Natural killer cell treated with Interleukin-12 subunit alpha and Interleukin-12 subunit beta and Interleukin-15 and Interleukin-18, amount 100 ng/mL, for 72 hours (primary cell): ENCODE results near the gene IL10RB. TPM values are rescaled to one million over a fixed set of nuclear protein-coding genes. Genes with fewer than 3 reads are reported as not detected.
"Not testable (repeated sequence)": the region's sequence is repeated elsewhere in the genome, so short reads cannot be mapped to it uniquely, and the experiment has no call there.

Experiments
- ATAC-seq, 2 donors: fragments of 150-1000 bp; cut with Tn5 transposase in 1 of 2; sonication (Bioruptor Pico), chemical (Tn5 transposase) in 1 of 2; 2 replicates each; pipeline ENCODE4 v1.10.0; 2021
- DNase-seq: peaks from one replicate; pipeline ENCODE4 v3.0.0; 2022; ENCODE audit warnings: low spot score
- H3K27ac Mint-ChIP-seq, 2 donors: 1 replicate in 1 of 2; 2 replicates in 1 of 2; pipeline ENCODE4 v1.8.0; 2022; ENCODE audit warnings: mixed read lengths in 2 of 2, mild to moderate bottlenecking in 1 of 2, moderate library complexity in 1 of 2
- H3K27me3 Mint-ChIP-seq, 2 donors: 1 replicate in 1 of 2; 2 replicates in 1 of 2; pipeline ENCODE4 v1.8.0; 2022; ENCODE audit warnings: mixed read lengths in 2 of 2
- H3K36me3 Mint-ChIP-seq: one replicate; pipeline ENCODE4 v1.8.0; 2022; ENCODE audit warnings: mixed read lengths
- H3K4me1 Mint-ChIP-seq, 2 donors: 1 replicate in 1 of 2; 2 replicates in 1 of 2; pipeline ENCODE4 v1.8.0; 2022; ENCODE audit warnings: low read depth in 2 of 2, mixed read lengths in 2 of 2, mild to moderate bottlenecking in 1 of 2
- H3K4me3 Mint-ChIP-seq: one replicate; pipeline ENCODE4 v1.8.0; 2022; ENCODE audit warnings: mixed read lengths
- H3K9me3 Mint-ChIP-seq: 2 replicates; pipeline ENCODE4 v1.8.0; 2022; ENCODE audit warnings: mixed read lengths
- total RNA-seq, 2 donors: library from RNA; stranded (reverse); gene quantifications; one replicate each; pipeline ENCODE4 v1.2.3, GENCODE V29; 2022

IL10RB gene
- total RNA-seq, 2 donors from 2014 or later, result 19.9 to 22.2 TPM

DNA sequence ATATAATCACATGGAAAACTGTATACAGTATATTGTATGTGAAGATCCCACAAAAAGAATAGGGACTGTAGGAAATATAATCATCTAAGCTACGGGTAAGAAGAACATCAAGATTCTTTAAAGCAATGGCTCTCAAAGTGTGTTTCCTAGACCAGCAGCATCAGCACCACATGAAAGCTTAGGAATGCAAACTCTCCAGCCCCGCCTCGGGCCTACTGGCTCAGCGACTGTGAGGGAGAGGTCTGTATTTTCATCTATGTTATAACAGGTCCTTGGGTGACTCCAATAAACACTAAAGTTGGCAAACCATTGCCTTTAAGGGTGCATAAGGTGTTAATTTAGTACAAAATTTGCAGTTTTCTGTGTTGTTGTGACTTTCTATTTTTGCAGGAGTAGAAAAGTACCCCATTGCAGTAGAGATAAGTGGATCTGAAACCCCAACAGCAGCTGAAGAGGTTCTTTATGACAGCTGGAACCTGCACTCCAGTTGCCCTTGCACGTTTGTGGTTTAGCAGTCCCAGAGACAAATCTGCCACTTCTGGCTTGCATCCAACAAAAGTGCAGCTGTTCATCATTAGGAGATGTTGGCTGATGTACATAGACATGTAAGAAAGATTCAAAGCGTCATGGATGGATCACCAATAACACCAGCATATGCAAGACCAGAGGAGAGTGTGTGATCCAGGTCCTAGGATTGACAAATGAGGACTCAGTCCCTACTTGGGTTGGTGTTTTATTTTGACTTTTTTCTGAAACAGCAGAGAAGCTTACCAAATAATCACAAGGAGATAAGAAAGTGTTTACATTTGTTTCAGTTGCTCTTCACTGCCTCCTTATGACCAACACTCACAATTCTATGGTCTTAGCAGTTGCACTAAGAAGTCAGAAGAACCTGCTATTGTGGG, 42.7 kb downstream of the IL10RB start:
- Mint-ChIP-seq H3K27ac (no peak overlapping the region), H3K36me3 (no peaks in the 10 kb centered on the region), H3K4me1 (peaks cover 0 to 4% of the 10 kb centered on the region in 2 donors), H3K9me3 (no peaks in the 10 kb centered on the region), H3K27me3 (peaks cover 0 to 5% of the 10 kb centered on the region in 2 donors), H3K4me3 (no peak overlapping the region)
- DNase-seq, result no peak
- no peak for ATAC-seq

DNA sequence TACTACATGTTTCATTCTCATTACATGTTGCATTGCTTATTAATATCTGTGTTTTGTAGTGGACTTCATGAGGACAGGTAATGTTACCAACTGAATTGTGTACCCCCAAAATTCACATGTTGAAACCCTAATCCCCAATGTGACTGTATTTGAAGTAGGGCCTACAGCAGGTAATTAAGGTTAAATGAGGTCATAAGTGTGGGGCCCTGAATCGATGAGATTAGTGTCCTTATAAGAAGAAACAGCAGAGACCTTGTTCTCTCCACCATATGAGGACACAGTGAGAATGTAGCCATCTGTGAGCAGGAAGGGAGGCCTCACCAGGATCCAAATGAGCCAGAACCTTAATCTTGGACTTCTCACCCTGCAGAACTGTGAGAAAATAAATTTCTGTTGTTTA, 43.6 kb downstream of the IL10RB start:
- peaks cover 0 to 4% of the 10 kb centered on the region in 2 donors for H3K4me1 Mint-ChIP-seq
- no peak for DNase-seq
- H3K27ac Mint-ChIP-seq, result no peak overlapping the region
- H3K4me3 Mint-ChIP-seq, result no peak overlapping the region
- no peaks in the 10 kb centered on the region for H3K36me3 Mint-ChIP-seq
- no peaks in the 10 kb centered on the region for H3K9me3 Mint-ChIP-seq
- H3K27me3 Mint-ChIP-seq, result peaks cover 6 to 10% of the 10 kb centered on the region in 2 donors
- ATAC-seq, result no peak

DNA sequence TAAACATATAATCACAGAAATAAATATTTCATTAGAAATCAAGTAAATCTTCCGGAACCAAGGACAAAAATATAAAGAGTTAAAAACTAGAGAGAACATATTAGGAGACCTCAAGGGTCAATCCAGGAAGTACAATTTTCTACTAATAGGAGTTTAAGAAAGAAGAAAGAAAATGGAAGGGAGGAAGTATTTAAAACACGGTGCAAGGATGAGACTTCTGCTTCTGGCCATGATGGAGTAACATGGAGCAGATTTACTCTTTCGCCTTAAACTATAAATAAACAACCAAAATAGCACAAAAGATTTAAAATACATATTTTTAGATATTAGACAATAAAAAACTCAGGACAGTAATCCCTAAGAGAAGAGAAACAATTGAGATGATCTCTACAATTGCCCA, 46.0 kb downstream of the IL10RB start:
- H3K4me1 Mint-ChIP-seq, result peaks cover 0 to 4% of the 10 kb centered on the region in 2 donors
- peaks cover 11 to 16% of the 10 kb centered on the region in 2 donors for H3K27me3 Mint-ChIP-seq
- DNase-seq, result no peak
- H3K27ac Mint-ChIP-seq, result no peak overlapping the region
- no peak overlapping the region for H3K4me3 Mint-ChIP-seq
- no peaks in the 10 kb centered on the region for H3K9me3 Mint-ChIP-seq
- H3K36me3 Mint-ChIP-seq, result no peaks in the 10 kb centered on the region
- ATAC-seq, result no peak

DNA sequence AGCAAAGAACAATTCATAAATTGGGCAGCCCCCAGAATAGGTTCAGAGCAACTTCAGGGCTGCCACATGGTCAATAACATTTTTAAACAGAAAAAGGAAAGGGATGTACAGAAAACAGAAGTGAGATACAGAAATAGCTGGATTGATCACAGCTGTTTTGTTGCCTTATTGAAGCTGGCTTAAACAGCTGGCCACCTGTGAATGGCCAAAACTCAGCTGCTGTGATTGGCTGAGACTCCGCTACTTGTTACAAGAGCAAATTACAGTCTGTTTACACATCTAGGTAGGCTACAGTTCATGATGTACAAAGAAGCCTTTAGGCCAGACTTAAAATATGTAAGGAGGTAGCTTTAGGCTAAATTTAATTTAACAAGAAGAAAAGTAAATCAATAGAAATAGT, 47.0 kb downstream of the IL10RB start:
- H3K27ac Mint-ChIP-seq, result no peak overlapping the region
- H3K4me1 Mint-ChIP-seq, result peaks cover 0 to 4% of the 10 kb centered on the region in 2 donors
- no peaks in the 10 kb centered on the region for H3K9me3 Mint-ChIP-seq
- DNase-seq (no peak), ATAC-seq (no peak)
- peaks cover 11 to 15% of the 10 kb centered on the region in 2 donors for H3K27me3 Mint-ChIP-seq
- H3K36me3 Mint-ChIP-seq, result no peaks in the 10 kb centered on the region
- no peak overlapping the region for H3K4me3 Mint-ChIP-seq

DNA sequence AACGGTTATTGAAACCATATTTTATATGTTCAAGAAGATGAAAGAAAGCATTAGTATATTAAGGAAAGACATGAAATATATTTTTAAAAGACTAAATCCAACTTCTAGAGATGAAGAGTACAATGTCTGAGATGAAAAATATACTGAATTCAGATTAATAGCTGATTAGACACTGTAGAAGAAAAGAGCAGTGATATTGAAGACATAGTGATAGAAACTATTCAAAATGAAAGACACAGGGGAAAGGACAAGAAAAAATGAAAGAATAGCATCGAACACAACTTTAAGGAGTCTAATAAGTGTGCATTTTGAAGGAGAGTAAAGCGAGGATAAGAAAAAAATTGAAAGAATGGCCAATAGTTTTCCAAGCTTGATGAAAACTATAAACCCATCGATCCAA, 47.4 kb downstream of the IL10RB start:
- ATAC-seq, result no peak

DNA sequence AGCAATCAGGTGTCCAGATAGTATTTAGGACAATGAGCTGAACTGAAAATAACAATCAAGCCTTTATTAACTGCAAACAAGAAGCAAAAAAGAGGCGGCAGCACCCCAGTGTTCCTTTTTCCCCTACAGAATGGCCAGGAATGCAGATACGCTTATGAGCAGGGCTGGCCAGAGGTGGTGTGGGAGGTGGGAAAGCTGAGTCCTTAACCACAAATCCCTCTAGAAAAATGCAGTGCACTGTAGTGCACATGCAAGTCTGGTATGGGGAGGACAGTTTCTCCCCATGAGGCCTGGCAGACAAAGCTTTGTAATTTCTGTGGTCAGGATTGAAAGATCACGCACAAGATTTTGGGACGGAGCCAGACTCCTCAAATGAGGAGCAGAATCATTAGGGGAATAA, 47.9 kb downstream of the IL10RB start:
- Mint-ChIP-seq H3K36me3 (no peaks in the 10 kb centered on the region), H3K9me3 (no peaks in the 10 kb centered on the region), H3K27me3 (peaks cover 11 to 18% of the 10 kb centered on the region in 2 donors), H3K4me1 (no peaks in the 10 kb centered on the region), H3K27ac (no peak overlapping the region), H3K4me3 (no peak overlapping the region)
- ATAC-seq, result no peak
- no peak for DNase-seq

More for the DNA sequence above, 47.4 kb downstream of the IL10RB start:
- H3K9me3 Mint-ChIP-seq, result no peaks in the 10 kb centered on the region
- no peak overlapping the region for H3K4me3 Mint-ChIP-seq
- no peaks in the 10 kb centered on the region for H3K36me3 Mint-ChIP-seq
- no peak for DNase-seq
- peaks cover 11 to 18% of the 10 kb centered on the region in 2 donors for H3K27me3 Mint-ChIP-seq
- no peak overlapping the region for H3K27ac Mint-ChIP-seq
- peaks cover 0 to 4% of the 10 kb centered on the region in 2 donors for H3K4me1 Mint-ChIP-seq

DNA sequence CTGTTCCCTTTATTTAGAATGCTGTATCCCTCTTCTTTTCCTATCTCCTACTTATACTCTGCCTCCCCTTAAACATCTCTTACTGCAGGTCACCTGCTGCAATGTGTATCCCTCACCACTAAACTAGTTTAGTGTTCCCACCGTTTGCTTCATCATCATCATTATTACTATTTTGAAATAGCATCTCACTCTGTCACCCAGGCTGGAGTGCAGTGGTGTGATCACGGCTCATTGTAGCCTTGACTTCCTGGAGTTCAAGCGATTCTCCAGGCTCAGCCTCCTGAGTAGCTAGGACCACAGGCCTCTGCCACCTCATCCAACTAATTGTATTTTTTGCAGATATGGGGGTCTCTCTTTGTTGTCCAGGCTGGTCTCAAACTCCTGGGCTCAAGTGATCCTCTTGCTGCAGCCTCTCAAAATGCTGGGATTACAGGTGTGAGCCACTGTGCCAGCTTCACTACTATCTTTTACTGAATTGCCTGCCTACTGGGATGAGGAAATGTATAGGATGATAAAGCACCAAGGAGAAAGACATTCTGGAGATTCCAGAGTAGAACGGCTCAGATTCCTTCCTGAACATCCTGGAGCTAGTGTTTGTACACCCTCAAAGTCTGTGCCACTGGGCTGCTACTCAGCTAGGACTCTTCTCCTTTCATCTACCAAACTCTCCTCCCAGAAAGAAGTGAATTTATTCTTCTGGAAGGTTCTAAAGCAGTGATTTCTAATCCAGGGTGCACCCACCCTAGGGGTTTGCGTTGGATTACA, 50.0 kb downstream of the IL10RB start:
- H3K27me3 Mint-ChIP-seq, result peaks cover 22 to 23% of the 10 kb centered on the region in 2 donors
- ATAC-seq (no peak), DNase-seq (no peak)
- no peak overlapping the region for H3K27ac Mint-ChIP-seq
- no peak overlapping the region for H3K4me3 Mint-ChIP-seq
- H3K9me3 Mint-ChIP-seq, result no peaks in the 10 kb centered on the region
- H3K4me1 Mint-ChIP-seq, result no peaks in the 10 kb centered on the region
- no peaks in the 10 kb centered on the region for H3K36me3 Mint-ChIP-seq

DNA sequence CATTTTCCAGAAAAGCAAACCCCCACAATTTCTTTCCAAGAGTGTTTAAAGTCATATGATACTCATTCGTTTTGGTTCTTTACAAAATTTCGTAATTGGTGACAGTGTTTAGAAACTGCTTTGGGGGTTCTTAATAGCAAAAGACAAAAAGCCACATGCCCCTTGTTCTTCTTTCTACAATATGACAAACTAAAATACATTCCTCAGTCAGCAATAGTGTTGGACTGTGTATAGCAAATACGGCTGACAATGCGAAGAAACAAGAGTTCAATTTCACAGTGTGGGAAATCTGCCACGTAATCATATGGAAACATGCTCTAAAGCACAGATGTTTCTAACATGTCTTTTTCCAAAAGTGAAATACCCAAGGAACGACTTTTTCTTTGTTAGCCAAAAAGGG, 51.0 kb downstream of the IL10RB start:
- peaks cover 22 to 23% of the 10 kb centered on the region in 2 donors for H3K27me3 Mint-ChIP-seq
- no peaks in the 10 kb centered on the region for H3K4me1 Mint-ChIP-seq
- H3K4me3 Mint-ChIP-seq, result no peak overlapping the region
- H3K9me3 Mint-ChIP-seq, result no peaks in the 10 kb centered on the region
- no peak for ATAC-seq
- no peaks in the 10 kb centered on the region for H3K36me3 Mint-ChIP-seq
- no peak for DNase-seq
- H3K27ac Mint-ChIP-seq, result no peak overlapping the region

DNA sequence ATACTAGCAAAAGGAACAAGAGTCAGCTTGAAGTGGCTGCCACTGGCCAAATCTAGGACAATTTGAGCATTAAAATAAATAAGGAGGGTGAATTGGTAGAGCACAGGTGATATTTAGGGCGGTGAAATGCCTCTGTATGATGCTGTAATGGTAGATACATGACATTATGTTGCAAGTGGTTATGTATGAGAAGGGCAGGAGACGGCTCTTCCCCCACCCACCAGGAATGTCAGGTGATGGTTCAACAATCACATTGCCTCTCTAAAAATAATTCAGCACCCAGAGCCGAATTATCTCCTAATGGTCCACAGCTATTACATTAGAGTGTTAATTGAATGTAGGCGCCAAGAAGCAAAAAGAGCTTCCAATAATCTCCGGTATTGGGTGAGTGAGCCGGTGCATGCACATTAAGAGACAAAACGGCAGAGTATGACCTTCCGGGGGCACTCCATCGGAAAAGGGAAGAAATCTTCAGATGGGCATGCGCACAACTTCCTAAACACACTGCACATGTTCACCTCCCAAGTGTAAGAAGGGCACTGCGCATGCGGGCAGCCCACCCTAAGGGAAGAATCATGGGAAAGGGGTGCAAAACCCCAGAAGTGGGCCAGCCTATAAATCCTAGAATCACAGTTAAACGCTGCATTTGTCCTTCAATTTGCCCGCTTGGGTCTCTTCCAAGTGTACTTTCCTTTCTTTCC, 51.8 kb downstream of the IL10RB start:
- Mint-ChIP-seq H3K27ac (no peak overlapping the region), H3K27me3 (peaks cover 22 to 23% of the 10 kb centered on the region in 2 donors), H3K4me3 (no peak overlapping the region), H3K36me3 (no peaks in the 10 kb centered on the region), H3K4me1 (no peaks in the 10 kb centered on the region), H3K9me3 (no peaks in the 10 kb centered on the region)
- DNase-seq (no peak), ATAC-seq (no peak)

DNA sequence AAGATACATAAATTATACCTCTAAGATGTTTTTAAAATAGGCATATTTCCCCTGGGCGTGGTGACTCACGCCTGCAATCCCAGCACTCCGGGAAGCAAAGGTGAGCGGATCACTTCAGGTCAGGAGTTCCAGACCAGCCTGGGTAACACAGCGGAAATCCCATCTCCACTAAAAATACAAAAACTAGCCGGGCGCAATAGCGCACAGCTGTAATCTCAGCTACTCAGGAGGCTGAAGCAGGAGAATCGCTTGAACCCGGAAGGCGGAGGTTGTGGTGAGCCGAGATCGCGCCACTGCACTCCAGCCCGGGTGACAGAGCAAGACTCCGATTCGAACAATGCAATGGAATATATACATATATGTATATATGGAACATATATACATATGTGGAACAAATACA, 54.8 kb downstream of the IL10RB start:
- H3K4me1 Mint-ChIP-seq, H3K36me3 Mint-ChIP-seq, H3K9me3 Mint-ChIP-seq, ATAC-seq, DNase-seq, H3K27ac Mint-ChIP-seq, H3K4me3 Mint-ChIP-seq: not testable (repeated sequence)
- H3K27me3 Mint-ChIP-seq, result peaks cover 7 to 12% of the 10 kb centered on the region in 2 donors

DNA sequence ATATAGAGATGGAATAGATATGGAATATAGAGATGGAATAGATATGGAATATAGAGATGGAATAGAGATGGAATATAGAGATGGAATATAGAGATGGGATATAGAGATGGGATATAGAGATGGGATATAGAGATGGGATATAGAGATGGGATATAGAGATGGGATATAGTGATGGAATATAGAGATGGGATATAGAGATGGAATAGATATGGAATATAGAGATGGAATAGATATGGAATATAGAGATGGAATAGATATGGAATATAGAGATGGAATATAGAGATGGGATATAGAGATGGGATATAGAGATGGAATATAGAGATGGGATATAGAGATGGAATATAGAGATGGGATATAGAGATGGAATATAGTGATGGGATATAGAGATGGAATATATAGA, 57.4 kb downstream of the IL10RB start:
- H3K4me3 Mint-ChIP-seq, H3K9me3 Mint-ChIP-seq, DNase-seq, H3K36me3 Mint-ChIP-seq, ATAC-seq, H3K27ac Mint-ChIP-seq: not testable (repeated sequence)
- Mint-ChIP-seq H3K27me3 (peaks cover 4 to 12% of the 10 kb centered on the region in 2 donors), H3K4me1 (peaks cover 9 to 10% of the 10 kb centered on the region in 2 donors)

DNA sequence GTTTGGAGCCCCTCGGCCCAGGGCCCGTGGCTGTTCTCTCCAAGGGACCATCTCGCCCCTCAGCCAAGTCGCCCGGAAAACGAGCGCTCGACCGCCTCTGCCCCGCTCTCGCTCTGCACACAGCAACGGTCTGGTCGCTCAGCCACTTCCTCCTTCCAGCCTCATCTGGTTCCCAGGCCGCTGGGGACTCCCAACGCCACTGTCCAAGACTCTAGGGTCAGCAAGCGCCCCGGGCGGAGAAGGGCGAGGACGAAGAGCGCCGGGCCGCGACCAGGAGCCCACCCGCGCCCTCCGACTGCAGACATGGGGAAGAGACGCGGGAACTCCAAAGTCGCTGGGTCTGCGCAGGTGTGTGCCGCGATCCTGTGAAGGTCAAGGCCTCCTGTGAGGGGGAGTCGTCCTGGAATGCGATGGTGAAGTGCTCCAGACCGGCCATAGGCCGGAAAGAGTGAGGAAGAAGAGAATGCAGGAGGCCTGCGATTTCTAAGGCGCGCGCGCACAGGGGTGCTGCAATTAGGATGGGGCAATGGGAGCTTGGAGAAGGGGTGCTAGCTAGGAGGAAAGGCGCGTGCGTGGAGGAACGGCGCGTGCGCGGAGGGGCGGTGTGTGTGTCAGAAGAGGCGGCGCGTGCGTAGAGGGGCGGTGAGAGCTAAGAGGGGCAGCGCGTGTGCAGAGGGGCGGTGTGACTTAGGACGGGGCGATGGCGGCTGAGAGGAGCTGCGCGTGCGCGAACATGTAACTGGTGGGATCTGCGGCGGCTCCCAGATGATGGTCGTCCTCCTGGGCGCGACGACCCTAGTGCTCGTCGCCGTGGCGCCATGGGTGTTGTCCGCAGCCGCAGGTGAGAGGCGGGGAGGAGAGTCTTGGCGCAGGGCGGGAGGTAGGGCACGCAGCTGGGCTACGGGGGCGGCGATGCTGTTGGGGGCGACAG, 58.4 kb downstream of the IL10RB start, which contains the start of gene IFNAR1:
Gene IFNAR1 (plus strand): TSS at position 680 of the 931 bp plus-strand sequence. CDS start 86 bp downstream, at position 766.
- peak; percentile 98 to 99 for ATAC-seq
- peak; percentile 99 for DNase-seq
- H3K27me3 Mint-ChIP-seq, result peaks cover 2 to 8% of the 10 kb centered on the region in 2 donors
- no peaks in the 10 kb centered on the region for H3K9me3 Mint-ChIP-seq
- H3K4me3 Mint-ChIP-seq, result no peak within 1 kb of the TSS
- no peak within 1 kb of the TSS for H3K27ac Mint-ChIP-seq
- peaks cover 9 to 10% of the 10 kb centered on the region in 2 donors for H3K4me1 Mint-ChIP-seq
- no peaks in the 10 kb centered on the region for H3K36me3 Mint-ChIP-seq
